A673 (cell line): ENCODE results near the gene NDUFAF4. TPM values are rescaled to one million over a fixed set of nuclear protein-coding genes. Genes with fewer than 3 reads are reported as not detected.

ENCODE experiments used
- Bru-seq: library from RNA; stranded (reverse); fragments of 400-500 nt; gene quantifications from one replicate; lab custom pipeline; 2021; lab: Mats Ljungman, UMichigan
- BruChase-seq, 2 experiments: library from RNA; stranded (reverse); fragments of 400-500 nt; gene quantifications; one replicate each; lab custom pipeline; 2021; lab: Mats Ljungman, UMichigan
- BruUV-seq: library from RNA; stranded (reverse); fragments of 400-500 nt; replicated peaks from 2 replicates; lab custom pipeline; 2021; lab: Mats Ljungman, UMichigan
- CTCF ChIA-PET: fragments of 300-600 bp; sonication (Branson Sonifier 250); formaldehyde crosslinking; loops from one replicate; lab custom pipeline; 2022; ENCODE audit warnings: antibody characterized with exemption; lab: Charles Lee
- POLR2A ChIA-PET: fragments of 300-600 bp; sonication (Branson Sonifier 250); formaldehyde crosslinking; loops from one replicate; lab custom pipeline; 2022; ENCODE audit warnings: antibody characterized with exemption; ENCODE audit not compliant: low non-redundant PET; lab: Charles Lee
- DNase-seq: peaks from one replicate; pipeline ENCODE4 v3.0.0-alpha.2; 2015; ENCODE audit warnings: low spot score
- H3K27ac ChIP-seq: fragments of 200-600 bp; sonication (generic); 2 replicates; pipeline ENCODE4 v1.5.1; 2016; ENCODE audit warnings: mixed run types, low read depth, mild to moderate bottlenecking, mixed read lengths, antibody characterized with exemption, low read length; ENCODE audit not compliant: poor library complexity, severe bottlenecking
- H3K27me3 ChIP-seq: fragments of 200-600 bp; sonication (generic); replicated peaks from 2 replicates; pipeline ENCODE4 v1.6.1; 2017; ENCODE audit warnings: mixed run types, low read depth, mild to moderate bottlenecking, mixed read lengths, antibody characterized with exemption, low read length; ENCODE audit not compliant: insufficient read depth, poor library complexity
- H3K36me3 ChIP-seq: fragments of 200-600 bp; sonication (generic); 2 replicates; pipeline ENCODE4 v1.6.1; 2016; ENCODE audit warnings: mixed run types, mild to moderate bottlenecking, mixed read lengths, antibody characterized with exemption, low read length; ENCODE audit not compliant: insufficient read depth, poor library complexity, severe bottlenecking
- H3K4me1 ChIP-seq: fragments of 200-600 bp; sonication (generic); 2 replicates; pipeline ENCODE4 v1.6.1; 2017; ENCODE audit warnings: mixed run types, mild to moderate bottlenecking, mixed read lengths, antibody characterized with exemption, low read length; ENCODE audit not compliant: insufficient read depth, poor library complexity, severe bottlenecking
- H3K4me3 ChIP-seq: fragments of 200-600 bp; sonication (generic); 2 replicates; pipeline ENCODE4 v1.5.1; 2016; ENCODE audit warnings: low read depth, mixed run types, mild to moderate bottlenecking, mixed read lengths, low read length; ENCODE audit not compliant: poor library complexity, severe bottlenecking
- H3K9me3 ChIP-seq: fragments of 200-600 bp; sonication (generic); 2 replicates; pipeline ENCODE4 v1.6.1; 2016; ENCODE audit warnings: mixed run types, low read depth, mild to moderate bottlenecking, mixed read lengths, antibody characterized with exemption, low read length; ENCODE audit not compliant: poor library complexity, severe bottlenecking
- CTCF ChIP-seq: fragments of 300-800, 200-600 bp; sonication (generic); conservative IDR thresholded peaks from 2 replicates; pipeline ENCODE4 v1.5.1; 2017; ENCODE audit warnings: low read depth, mild to moderate bottlenecking, antibody characterized with exemption, low read length, moderate library complexity, mixed read lengths
- EZH2 ChIP-seq: fragments of 200-600 bp; sonication (generic); IDR thresholded peaks from 2 replicates; pipeline ENCODE4 v1.6.1; 2017; ENCODE audit warnings: borderline replicate concordance, low read depth, mild to moderate bottlenecking, mixed read lengths, antibody characterized with exemption, low read length; ENCODE audit not compliant: poor library complexity, severe bottlenecking
- intact Hi-C: fragments of 100-400 bp; cut with micrococcal nuclease; formaldehyde crosslinking; loops from one replicate; pipeline ENCODE4 v1.10.0; 2022; ENCODE audit not compliant: unreplicated experiment
- long read RNA-seq: library from polyadenylated mRNA; stranded (forward); transcript quantifications from one replicate; pipeline ENCODE4 v2.0.0, GENCODE V29; 2022
- total RNA-seq: library from RNA; stranded (reverse); gene quantifications from 2 replicates; pipeline ENCODE4 v1.2.3, GENCODE V29; 2021

The NDUFAF4 gene
- total RNA-seq (96.0 and 120 TPM in 2 replicates), Bru-seq, nascent RNA (percentile 95 among the genes with signal in this experiment), BruChase-seq, experiment 1, labeled RNA remaining after a 2-hour chase (percentile 90 among the genes with signal in this experiment), BruChase-seq, experiment 2, labeled RNA remaining after a 6-hour chase (percentile 89 among the genes with signal in this experiment)
- long read RNA-seq, transcript NDUFAF4-201 (3 exons, 2,399 nt) = major isoform, 73 of 80 reads
- long read RNA-seq, partial matches to known transcripts = 0 of 80 reads
- long read RNA-seq, other reads (novel, unspliced or antisense) = 5 of 80 reads

- Histone ChIP-seq H3K9me3 (no peaks in the 10 kb centered on the region), H3K4me1 (peaks cover 20% of the 10 kb centered on the region), H3K36me3 (peaks cover 37% of the 10 kb centered on the region), H3K27me3 (no peaks in the 10 kb centered on the region), H3K27ac (peak within 1 kb of the TSS; percentile 82), H3K4me3 (peak within 1 kb of the TSS; percentile 87)
- BruUV-seq = no TSS peak
- TF ChIP-seq EZH2 (no peak), CTCF (peak; percentile 95)
- ChIA-PET CTCF (interaction anchor here (0.6 to 2.1 kb wide), 2 partner anchors 13 to 271 kb away, joined by 4 to 5 read pairs; no protein-coding TSS in a partner anchor), POLR2A (no interaction called here)
- DNase-seq = peak; percentile 98
- intact Hi-C loops = loop anchor here (2.0 to 10.0 kb wide), 3 partner anchors 271 to 373 kb away; partner anchors contain the start of gene UFL1
Observed at GRCh38 chr6:96897396-96898240, at the start of gene NDUFAF4. Gene NDUFAF4, minus strand, starts transcription at chr6:96897891. Its CDS starts 90 bp downstream, at chr6:96897801.

- Histone ChIP-seq H3K27ac (no peak overlapping the region), H3K9me3 (no peaks in the 10 kb centered on the region), H3K27me3 (peaks cover 4% of the 10 kb centered on the region), H3K4me1 (no peaks in the 10 kb centered on the region), H3K4me3 (no peak overlapping the region), H3K36me3 (no peaks in the 10 kb centered on the region)
- ChIA-PET CTCF (no interaction called here), POLR2A (no interaction called here)
- BruUV-seq = no TSS peak
- no peak for DNase-seq
- TF ChIP-seq CTCF = no peak
- no peak for TF ChIP-seq EZH2
- intact Hi-C loops = no loop called here
Observed at GRCh38 chr6:96947055-96947454, 49.4 kb upstream of the NDUFAF4 start.

GRCh38 chr6:96943555-96944215 is 46.0 kb upstream of the NDUFAF4 start:
- CTCF ChIA-PET = no interaction called here
- POLR2A ChIA-PET = no interaction called here
- no TSS peak for BruUV-seq

More at GRCh38 chr6:96943555-96944215, 46.0 kb upstream of the NDUFAF4 start:
- Histone ChIP-seq H3K27me3 (peaks cover 4% of the 10 kb centered on the region), H3K4me1 (peaks cover 9% of the 10 kb centered on the region), H3K4me3 (no peak overlapping the region), H3K9me3 (no peaks in the 10 kb centered on the region), H3K36me3 (no peaks in the 10 kb centered on the region), H3K27ac (no peak overlapping the region)
- intact Hi-C loops = no loop called here
- DNase-seq = no peak
- no peak for TF ChIP-seq EZH2
- no peak for TF ChIP-seq CTCF
